ENCODE results near the gene GADL1.

GADL1 gene

GRCh38 chr3:30775040-30775439 is 119.4 kb downstream of the GADL1 start:
- TF ChIP-seq ZNF549 (tag by site-specific recombination; IDR thresholded peaks at IDR 0.05) = no peak
- TF ChIP-seq SP2 (tag by site-specific recombination; IDR thresholded peaks at IDR 0.05) = no peak
- no peak for TF ChIP-seq ZFP41 (tag by site-specific recombination; IDR thresholded peaks at IDR 0.05; ENCODE audit: borderline replicate concordance)
- no peak for TF ChIP-seq ZNF747 (tag by site-specific recombination; IDR thresholded peaks at IDR 0.05)
- TF ChIP-seq IKZF3 (tag by site-specific recombination; IDR thresholded peaks at IDR 0.05) = no peak
- no peak for TF ChIP-seq ZNF311 (tag by site-specific recombination; IDR thresholded peaks at IDR 0.05; ENCODE audit: borderline replicate concordance)
- TF ChIP-seq SP7 (tag by site-specific recombination; IDR thresholded peaks at IDR 0.05) = no peak
- TF ChIP-seq, protein P1, sequence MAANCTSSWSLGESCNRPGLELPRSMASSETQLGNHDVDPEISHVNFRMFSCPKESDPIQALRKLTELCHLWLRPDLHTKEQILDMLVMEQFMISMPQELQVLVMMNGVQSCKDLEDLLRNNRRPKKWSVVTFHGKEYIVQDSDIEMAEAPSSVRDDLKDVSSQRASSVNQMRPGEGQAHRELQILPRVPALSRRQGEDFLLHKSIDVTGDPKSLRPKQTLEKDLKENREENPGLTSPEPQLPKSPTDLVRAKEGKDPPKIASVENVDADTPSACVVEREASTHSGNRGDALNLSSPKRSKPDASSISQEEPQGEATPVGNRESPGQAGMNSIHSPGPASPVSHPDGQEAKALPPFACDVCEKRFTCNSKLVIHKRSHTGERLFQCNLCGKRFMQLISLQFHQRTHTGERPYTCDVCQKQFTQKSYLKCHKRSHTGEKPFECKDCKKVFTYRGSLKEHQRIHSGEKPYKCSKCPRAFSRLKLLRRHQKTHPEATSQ (tag by site-specific recombination; IDR thresholded peaks at IDR 0.05) = no peak
- TF ChIP-seq ZNF114 (tag by site-specific recombination; IDR thresholded peaks at IDR 0.05) = no peak
- TF ChIP-seq, protein P2, sequence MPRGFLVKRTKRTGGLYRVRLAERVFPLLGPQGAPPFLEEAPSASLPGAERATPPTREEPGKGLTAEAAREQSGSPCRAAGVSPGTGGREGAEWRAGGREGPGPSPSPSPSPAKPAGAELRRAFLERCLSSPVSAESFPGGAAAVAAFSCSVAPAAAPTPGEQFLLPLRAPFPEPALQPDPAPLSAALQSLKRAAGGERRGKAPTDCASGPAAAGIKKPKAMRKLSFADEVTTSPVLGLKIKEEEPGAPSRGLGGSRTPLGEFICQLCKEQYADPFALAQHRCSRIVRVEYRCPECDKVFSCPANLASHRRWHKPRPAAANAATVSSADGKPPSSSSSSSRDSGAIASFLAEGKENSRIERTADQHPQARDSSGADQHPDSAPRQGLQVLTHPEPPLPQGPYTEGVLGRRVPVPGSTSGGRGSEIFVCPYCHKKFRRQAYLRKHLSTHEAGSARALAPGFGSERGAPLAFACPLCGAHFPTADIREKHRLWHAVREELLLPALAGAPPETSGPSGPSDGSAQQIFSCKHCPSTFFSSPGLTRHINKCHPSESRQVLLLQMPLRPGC (tag by site-specific recombination; IDR thresholded peaks at IDR 0.05) = no peak
- no peak for TF ChIP-seq ZNF692 (tag by site-specific recombination; IDR thresholded peaks at IDR 0.05)
- TF ChIP-seq ZNF645 (tag by site-specific recombination; IDR thresholded peaks at IDR 0.05) = no peak
- no peak for TF ChIP-seq ZNF37A (tag by site-specific recombination; IDR thresholded peaks at IDR 0.05)
- no peak for TF ChIP-seq ZNF560 (tag by site-specific recombination; IDR thresholded peaks at IDR 0.05; ENCODE audit: borderline replicate concordance)
- TF ChIP-seq, protein P3, sequence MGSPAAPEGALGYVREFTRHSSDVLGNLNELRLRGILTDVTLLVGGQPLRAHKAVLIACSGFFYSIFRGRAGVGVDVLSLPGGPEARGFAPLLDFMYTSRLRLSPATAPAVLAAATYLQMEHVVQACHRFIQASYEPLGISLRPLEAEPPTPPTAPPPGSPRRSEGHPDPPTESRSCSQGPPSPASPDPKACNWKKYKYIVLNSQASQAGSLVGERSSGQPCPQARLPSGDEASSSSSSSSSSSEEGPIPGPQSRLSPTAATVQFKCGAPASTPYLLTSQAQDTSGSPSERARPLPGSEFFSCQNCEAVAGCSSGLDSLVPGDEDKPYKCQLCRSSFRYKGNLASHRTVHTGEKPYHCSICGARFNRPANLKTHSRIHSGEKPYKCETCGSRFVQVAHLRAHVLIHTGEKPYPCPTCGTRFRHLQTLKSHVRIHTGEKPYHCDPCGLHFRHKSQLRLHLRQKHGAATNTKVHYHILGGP (tag by site-specific recombination; IDR thresholded peaks at IDR 0.05) = no peak
- TF ChIP-seq ZNF354C (tag by site-specific recombination; IDR thresholded peaks at IDR 0.05; ENCODE audit: borderline replicate concordance, low read depth) = no peak
- TF ChIP-seq ZNF768 (tag by site-specific recombination; IDR thresholded peaks at IDR 0.05) = no peak
- TF ChIP-seq ZNF654 (tag by site-specific recombination; IDR thresholded peaks at IDR 0.05; ENCODE audit: low read depth) = no peak
- POLR2A ChIA-PET = no interaction called here
- CTCF ChIA-PET = no interaction called here

DNA sequence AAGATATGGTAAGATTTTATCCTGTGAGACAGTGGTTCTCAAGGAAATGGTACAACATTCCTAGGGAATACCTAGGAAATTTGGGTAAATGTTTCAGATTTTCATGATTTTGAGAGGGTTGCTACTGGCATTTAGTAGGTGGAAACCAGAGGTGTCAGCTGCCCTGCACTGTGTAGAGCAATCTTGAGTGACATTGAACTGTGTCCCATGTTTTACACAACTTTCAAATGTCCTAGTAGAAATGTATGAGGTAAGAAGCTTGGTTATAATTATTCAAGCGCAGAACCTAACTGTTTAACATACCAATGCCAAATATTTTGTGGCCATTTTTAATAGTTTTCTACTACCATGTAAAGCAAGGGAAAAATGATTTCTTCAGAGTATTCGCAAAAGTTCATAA is 120.4 kb downstream of the GADL1 start:
- Histone ChIP-seq H3K9me3 (ENCODE audit: control insufficient read depth, insufficient read depth, low read depth, low read length) (no peaks in the 10 kb centered on the region), H3K4me1 (ENCODE audit: control insufficient read depth, insufficient read depth, low read length) (no peaks in the 10 kb centered on the region), H3K36me3 (ENCODE audit: control insufficient read depth in 2 of 2, insufficient read depth in 1 of 2, low read length in 2 of 2) (no peaks in the 10 kb centered on the region), H3K4me3 (ENCODE audit: low read depth, low read length) (no peak overlapping the region), H3K27ac (ENCODE audit: extremely low read depth, low read depth, low read length) (no peak overlapping the region)
- CTCF ChIA-PET = no interaction called here
- TF ChIP-seq, protein P4, sequence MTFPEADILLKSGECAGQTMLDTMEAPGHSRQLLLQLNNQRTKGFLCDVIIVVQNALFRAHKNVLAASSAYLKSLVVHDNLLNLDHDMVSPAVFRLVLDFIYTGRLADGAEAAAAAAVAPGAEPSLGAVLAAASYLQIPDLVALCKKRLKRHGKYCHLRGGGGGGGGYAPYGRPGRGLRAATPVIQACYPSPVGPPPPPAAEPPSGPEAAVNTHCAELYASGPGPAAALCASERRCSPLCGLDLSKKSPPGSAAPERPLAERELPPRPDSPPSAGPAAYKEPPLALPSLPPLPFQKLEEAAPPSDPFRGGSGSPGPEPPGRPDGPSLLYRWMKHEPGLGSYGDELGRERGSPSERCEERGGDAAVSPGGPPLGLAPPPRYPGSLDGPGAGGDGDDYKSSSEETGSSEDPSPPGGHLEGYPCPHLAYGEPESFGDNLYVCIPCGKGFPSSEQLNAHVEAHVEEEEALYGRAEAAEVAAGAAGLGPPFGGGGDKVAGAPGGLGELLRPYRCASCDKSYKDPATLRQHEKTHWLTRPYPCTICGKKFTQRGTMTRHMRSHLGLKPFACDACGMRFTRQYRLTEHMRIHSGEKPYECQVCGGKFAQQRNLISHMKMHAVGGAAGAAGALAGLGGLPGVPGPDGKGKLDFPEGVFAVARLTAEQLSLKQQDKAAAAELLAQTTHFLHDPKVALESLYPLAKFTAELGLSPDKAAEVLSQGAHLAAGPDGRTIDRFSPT (tag by site-specific recombination; IDR thresholded peaks at IDR 0.05) = no peak
- TF ChIP-seq SP2 (tag by site-specific recombination; IDR thresholded peaks at IDR 0.05) = no peak
- no peak for TF ChIP-seq ZSCAN16 (tag by site-specific recombination; IDR thresholded peaks at IDR 0.05)
- no peak for TF ChIP-seq ZNF404 (tag by site-specific recombination; IDR thresholded peaks at IDR 0.05)
- no peak for TF ChIP-seq SP7 (tag by site-specific recombination; IDR thresholded peaks at IDR 0.05)
- TF ChIP-seq ZNF707 (tag by site-specific recombination; IDR thresholded peaks at IDR 0.05) = no peak
- TF ChIP-seq ZNF701 (tag by site-specific recombination; IDR thresholded peaks at IDR 0.05) = no peak
- no peak for TF ChIP-seq ZNF571 (tag by site-specific recombination; IDR thresholded peaks at IDR 0.05)
- POLR2A ChIA-PET = no interaction called here

More at GRCh38 chr3:30775040-30775439, 119.4 kb downstream of the GADL1 start:
- no peaks in the 10 kb centered on the region for H3K9me3 ChIP-seq (ENCODE audit: control insufficient read depth, insufficient read depth, low read depth, low read length)
- no peaks in the 10 kb centered on the region for H3K4me1 ChIP-seq (ENCODE audit: control insufficient read depth, insufficient read depth, low read length)
- H3K27ac ChIP-seq (ENCODE audit: extremely low read depth, low read depth, low read length) = no peak overlapping the region
- no peaks in the 10 kb centered on the region for H3K36me3 ChIP-seq (ENCODE audit: control insufficient read depth in 2 of 2, insufficient read depth in 1 of 2, low read length in 2 of 2)
- no peak overlapping the region for H3K4me3 ChIP-seq (ENCODE audit: low read depth, low read length)
